BJ (cell line): Measurements from ENCODE around the gene SLC25A43. TPM values are rescaled to one million over a fixed set of nuclear protein-coding genes. Genes with fewer than 3 reads are reported as not detected.

Source experiments
- CTCF ChIA-PET: fragments of 350-600 bp; formaldehyde crosslinking; extraction: SDS; loops from one replicate; lab custom pipeline; 2021; ENCODE audit warnings: antibody characterized with exemption, inconsistent platforms; lab: Yijun Ruan, JAX
- POLR2A ChIA-PET: fragments of 300-600 bp; sonication (Branson Sonifier 250); formaldehyde crosslinking; extraction: SDS; loops from one replicate; lab custom pipeline; 2021; ENCODE audit warnings: antibody characterized with exemption; lab: Charles Lee
- DNase-seq: peaks from one replicate; pipeline ENCODE4 v3.0.0-alpha.2; 2011; ENCODE audit warnings: low read depth
- H3K27me3 ChIP-seq: 2 replicates; pipeline ENCODE4 v1.6.0; 2011; ENCODE audit warnings: low read length; ENCODE audit not compliant: control insufficient read depth, insufficient read depth
- H3K36me3 ChIP-seq: 2 replicates; pipeline ENCODE4 v1.5.1; 2011; ENCODE audit warnings: low read length; ENCODE audit not compliant: control insufficient read depth, insufficient read depth
- H3K4me3 ChIP-seq: 2 replicates; pipeline ENCODE4 v1.5.1; 2011; ENCODE audit warnings: low read depth, mild to moderate bottlenecking, control low read depth, low read length
- polyA plus RNA-seq: library from polyadenylated mRNA; depleted of rRNA; stranded (reverse); fragments of >200 nt; gene quantifications from 2 replicates; pipeline ENCODE4 v1.2.3, GENCODE V29; 2011; rRNA removed
- small RNA-seq: library from RNA; depleted of rRNA; stranded (forward); fragments of <200 nt; gene quantifications from one replicate; pipeline ENCODE3, GENCODE V24; 2012; ENCODE audit warnings: low replicate concordance, low read depth; ENCODE audit not compliant: insufficient read length
- TF ChIP-seq, protein P1 (sequence below): IDR thresholded peaks from 2 replicates; pipeline ENCODE4 v1.5.1; 2011; ENCODE audit warnings: low read depth, mild to moderate bottlenecking, control low read depth, inconsistent platforms, low read length, moderate library complexity; ENCODE audit not compliant: insufficient read depth

Gene SLC25A43
- polyA plus RNA-seq, 1 experiment, result 13.5 TPM

DNA sequence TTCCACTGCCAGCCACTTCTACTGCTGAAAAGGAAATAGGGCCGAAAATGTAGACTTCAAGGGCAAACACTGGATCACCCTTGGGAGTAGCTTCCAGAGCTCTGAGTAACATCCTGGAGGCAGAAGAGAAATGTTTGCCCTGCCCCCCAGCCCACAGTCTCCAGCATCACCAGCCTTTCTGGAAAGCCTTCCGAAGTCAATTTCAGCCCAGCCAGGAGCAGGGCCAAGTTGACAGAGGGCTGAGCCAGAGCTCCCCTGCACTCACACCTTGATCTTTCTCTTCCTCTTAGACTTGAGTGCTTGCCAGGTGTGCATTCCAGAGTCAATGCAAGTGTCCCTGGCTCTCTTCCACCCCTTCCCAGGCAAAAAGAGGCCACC is 104.3 kb downstream of the SLC25A43 start:
- CTCF ChIA-PET, result interaction anchor here (1.2 to 2.3 kb wide), 3 partner anchors 9 to 14 kb away, joined by 6 to 10 read pairs (median 7); no protein-coding TSS in a partner anchor
- peak; percentile 35 for DNase-seq
- Histone ChIP-seq H3K27me3 (no peaks in the 10 kb centered on the region), H3K4me3 (no peak overlapping the region), H3K36me3 (no peaks in the 10 kb centered on the region)
- POLR2A ChIA-PET, result interaction anchor here (0.5 kb wide), 1 partner anchor 107 kb away, joined by 3 read pairs; no protein-coding TSS in a partner anchor
- TF ChIP-seq, protein P1, sequence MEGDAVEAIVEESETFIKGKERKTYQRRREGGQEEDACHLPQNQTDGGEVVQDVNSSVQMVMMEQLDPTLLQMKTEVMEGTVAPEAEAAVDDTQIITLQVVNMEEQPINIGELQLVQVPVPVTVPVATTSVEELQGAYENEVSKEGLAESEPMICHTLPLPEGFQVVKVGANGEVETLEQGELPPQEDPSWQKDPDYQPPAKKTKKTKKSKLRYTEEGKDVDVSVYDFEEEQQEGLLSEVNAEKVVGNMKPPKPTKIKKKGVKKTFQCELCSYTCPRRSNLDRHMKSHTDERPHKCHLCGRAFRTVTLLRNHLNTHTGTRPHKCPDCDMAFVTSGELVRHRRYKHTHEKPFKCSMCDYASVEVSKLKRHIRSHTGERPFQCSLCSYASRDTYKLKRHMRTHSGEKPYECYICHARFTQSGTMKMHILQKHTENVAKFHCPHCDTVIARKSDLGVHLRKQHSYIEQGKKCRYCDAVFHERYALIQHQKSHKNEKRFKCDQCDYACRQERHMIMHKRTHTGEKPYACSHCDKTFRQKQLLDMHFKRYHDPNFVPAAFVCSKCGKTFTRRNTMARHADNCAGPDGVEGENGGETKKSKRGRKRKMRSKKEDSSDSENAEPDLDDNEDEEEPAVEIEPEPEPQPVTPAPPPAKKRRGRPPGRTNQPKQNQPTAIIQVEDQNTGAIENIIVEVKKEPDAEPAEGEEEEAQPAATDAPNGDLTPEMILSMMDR, result no peak

Small RNA genes lying within 50 kb of the gene (small RNA-seq; reads per million reads assigned to genes)
- gene RNU1-67P (0.63 reads per million), gene RNY3P16 (not detected)

Other genes starting within 250 kb of the SLC25A43 start
- gene PGRMC1, start 163.1 kb upstream of the SLC25A43 start, polyA plus RNA-seq, result 99.1 and 169 TPM in 2 replicates
- gene SLC25A5, start 69.1 kb downstream of the SLC25A43 start, polyA plus RNA-seq, result 218 and 292 TPM in 2 replicates
- 15.8 and 20.5 TPM in 2 replicates for gene STEEP1, start 166.1 kb downstream of the SLC25A43 start, polyA plus RNA-seq
- gene UBE2A, start 175.2 kb downstream of the SLC25A43 start, polyA plus RNA-seq, result 44.8 and 65.5 TPM in 2 replicates
- 2.2 and 3.5 TPM in 2 replicates for gene NKRF, start 207.1 kb downstream of the SLC25A43 start, polyA plus RNA-seq